ENCODE measurements around the gene CACNA1B. TPM values are rescaled to one million over a fixed set of nuclear protein-coding genes. Genes with fewer than 3 reads are reported as not detected.

The CACNA1B gene
- total and polyA plus RNA-seq, 2 of the 13 experiments (the other 11 are each of a cell fraction or from before 2014, with no cell fraction given): under 0.01 to 0.04 TPM

DNA sequence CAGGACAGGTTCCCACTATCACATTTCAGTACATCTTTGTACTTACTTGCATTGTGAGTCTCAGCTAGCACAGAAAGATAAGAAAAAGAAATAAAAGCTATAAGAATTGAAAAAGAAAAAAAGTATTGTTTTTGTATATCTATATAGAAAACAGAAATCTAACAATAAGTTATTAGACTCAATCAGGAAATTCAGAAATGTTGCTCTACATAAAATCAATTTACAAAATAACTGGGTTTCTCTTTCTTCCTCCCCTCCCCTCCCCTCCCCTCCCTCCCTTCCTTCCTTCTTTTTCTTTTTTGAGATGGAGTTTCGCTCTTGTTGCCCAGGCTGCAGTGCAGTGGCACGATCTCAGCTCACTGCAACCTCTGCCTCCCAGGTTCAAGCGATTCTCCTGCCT, 7.2 kb upstream of the CACNA1B start:
- H3K9me3 ChIP-seq (ENCODE audit: low read length): no peaks in the 10 kb centered on the region
- no peak overlapping the region for H3K4me2 ChIP-seq (ENCODE audit: low read depth, low read length)
- H3K9ac ChIP-seq (ENCODE audit: insufficient read depth, low read depth, low read length): no peak overlapping the region
- in situ Hi-C loops (cut with HindIII; ENCODE audit: extremely low pct_ligation_motif_present, low pct_unique_long_range_greater_than_20kb) (no loop called here), intact Hi-C loops (cut with micrococcal nuclease; ENCODE audit: unreplicated experiment) (no loop called here)
- ChIA-PET CTCF (ENCODE audit: low intra/inter-chr PET ratio, low total read pairs) (no interaction called here), POLR2A (no interaction called here)
- WGBS (ENCODE audit: low lambda C conversion rate): 25% methylated on average over 3 of the region's 3 CpGs
- BruUV-seq (replicated peaks): no TSS peak
- peaks cover 0 to 19% of the 10 kb centered on the region in 2 experiments; a peak in 1 of 5 replicates for H3K27me3 ChIP-seq (ENCODE audit: control insufficient read depth in 1 of 2, insufficient read depth in 2 of 2, low read length in 2 of 2)
- no peaks in the 10 kb centered on the region for H3K79me2 ChIP-seq (ENCODE audit: insufficient read depth, low read length)
- no peak overlapping the region for H3K4me3 ChIP-seq (replicated peaks in 1 of 3; ENCODE audit: insufficient read depth in 1 of 3, low read depth in 2 of 3, low read length in 3 of 3)
- TF ChIP-seq U2AF1 (optimal IDR thresholded peaks at IDR 0.05; ENCODE audit: low read depth, low read length) (no peak), HNRNPK (IDR thresholded peaks at IDR 0.05; ENCODE audit: low read depth, low read length, poor library complexity, severe bottlenecking) (peak; percentile 96), PCBP1 (IDR thresholded peaks at IDR 0.05; ENCODE audit: borderline replicate concordance, low read depth, low read length) (peak; percentile 84; the same call in 1 of the 2 replicates), SP140L (CRISPR knock-in tag; IDR thresholded peaks at IDR 0.05; ENCODE audit: borderline replicate concordance) (no peak), IRF2 (CRISPR knock-in tag; IDR thresholded peaks at IDR 0.05) (no peak)
- TF ChIP-seq, protein P1, sequence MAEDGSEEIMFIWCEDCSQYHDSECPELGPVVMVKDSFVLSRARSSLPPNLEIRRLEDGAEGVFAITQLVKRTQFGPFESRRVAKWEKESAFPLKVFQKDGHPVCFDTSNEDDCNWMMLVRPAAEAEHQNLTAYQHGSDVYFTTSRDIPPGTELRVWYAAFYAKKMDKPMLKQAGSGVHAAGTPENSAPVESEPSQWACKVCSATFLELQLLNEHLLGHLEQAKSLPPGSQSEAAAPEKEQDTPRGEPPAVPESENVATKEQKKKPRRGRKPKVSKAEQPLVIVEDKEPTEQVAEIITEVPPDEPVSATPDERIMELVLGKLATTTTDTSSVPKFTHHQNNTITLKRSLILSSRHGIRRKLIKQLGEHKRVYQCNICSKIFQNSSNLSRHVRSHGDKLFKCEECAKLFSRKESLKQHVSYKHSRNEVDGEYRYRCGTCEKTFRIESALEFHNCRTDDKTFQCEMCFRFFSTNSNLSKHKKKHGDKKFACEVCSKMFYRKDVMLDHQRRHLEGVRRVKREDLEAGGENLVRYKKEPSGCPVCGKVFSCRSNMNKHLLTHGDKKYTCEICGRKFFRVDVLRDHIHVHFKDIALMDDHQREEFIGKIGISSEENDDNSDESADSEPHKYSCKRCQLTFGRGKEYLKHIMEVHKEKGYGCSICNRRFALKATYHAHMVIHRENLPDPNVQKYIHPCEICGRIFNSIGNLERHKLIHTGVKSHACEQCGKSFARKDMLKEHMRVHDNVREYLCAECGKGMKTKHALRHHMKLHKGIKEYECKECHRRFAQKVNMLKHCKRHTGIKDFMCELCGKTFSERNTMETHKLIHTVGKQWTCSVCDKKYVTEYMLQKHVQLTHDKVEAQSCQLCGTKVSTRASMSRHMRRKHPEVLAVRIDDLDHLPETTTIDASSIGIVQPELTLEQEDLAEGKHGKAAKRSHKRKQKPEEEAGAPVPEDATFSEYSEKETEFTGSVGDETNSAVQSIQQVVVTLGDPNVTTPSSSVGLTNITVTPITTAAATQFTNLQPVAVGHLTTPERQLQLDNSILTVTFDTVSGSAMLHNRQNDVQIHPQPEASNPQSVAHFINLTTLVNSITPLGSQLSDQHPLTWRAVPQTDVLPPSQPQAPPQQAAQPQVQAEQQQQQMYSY (CRISPR knock-in tag; IDR thresholded peaks at IDR 0.05): no peak
- ATAC-seq (no peak), DNase-seq (ENCODE audit: low spot score) (no peak), FAIRE-seq (no peak)
- H3K4me1 ChIP-seq (ENCODE audit: insufficient read depth, low read length): no peaks in the 10 kb centered on the region
- H3K27ac ChIP-seq (ENCODE audit: extremely low read length, insufficient read depth, low read length): no peak overlapping the region
- no peak overlapping the region for H2AFZ ChIP-seq (ENCODE audit: low read length)
- H4K20me1 ChIP-seq (ENCODE audit: insufficient read depth, low read length): no peaks in the 10 kb centered on the region
- no peaks in the 10 kb centered on the region for H3K36me3 ChIP-seq (replicated peaks in 1 of 2; ENCODE audit: control insufficient read depth in 1 of 2, insufficient read depth in 2 of 2, low read length in 2 of 2)

Data from HepG2 (cell line).